ENCODE results near the gene PDXK.

DNA sequence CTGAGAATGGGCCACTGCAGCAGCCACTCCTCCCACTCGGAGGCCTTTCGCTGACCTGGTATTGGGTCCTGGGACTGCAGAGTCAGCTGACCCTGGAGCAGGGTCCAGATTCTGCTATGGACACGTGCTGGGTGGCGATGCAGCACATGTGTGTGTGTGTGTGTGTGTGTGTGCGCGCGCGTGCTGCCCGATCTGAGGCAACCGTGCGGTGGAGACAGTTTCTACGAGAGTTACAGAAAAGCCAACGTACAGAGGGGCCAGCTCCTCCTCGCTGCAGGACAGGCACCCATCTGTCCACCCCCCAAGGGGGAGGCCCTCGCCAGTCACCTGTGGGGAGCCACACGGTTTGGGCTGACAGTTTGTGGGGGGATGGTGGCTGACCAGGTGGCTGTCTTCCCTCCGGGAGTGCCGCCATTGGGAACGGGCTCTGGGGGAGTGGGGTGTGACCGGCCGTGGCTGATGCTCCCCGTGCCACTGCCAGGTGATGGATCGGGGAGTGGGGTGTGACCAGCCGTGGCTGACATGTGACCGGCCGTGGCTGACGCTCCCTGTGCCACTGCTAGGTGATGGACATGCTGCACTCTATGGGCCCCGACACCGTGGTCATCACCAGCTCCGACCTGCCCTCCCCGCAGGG, 33.1 kb downstream of the PDXK start:
- TF ChIP-seq EZH2 (IDR thresholded peaks at IDR 0.05; ENCODE audit: borderline replicate concordance, low read length) = no peak
- TF ChIP-seq, protein P1, sequence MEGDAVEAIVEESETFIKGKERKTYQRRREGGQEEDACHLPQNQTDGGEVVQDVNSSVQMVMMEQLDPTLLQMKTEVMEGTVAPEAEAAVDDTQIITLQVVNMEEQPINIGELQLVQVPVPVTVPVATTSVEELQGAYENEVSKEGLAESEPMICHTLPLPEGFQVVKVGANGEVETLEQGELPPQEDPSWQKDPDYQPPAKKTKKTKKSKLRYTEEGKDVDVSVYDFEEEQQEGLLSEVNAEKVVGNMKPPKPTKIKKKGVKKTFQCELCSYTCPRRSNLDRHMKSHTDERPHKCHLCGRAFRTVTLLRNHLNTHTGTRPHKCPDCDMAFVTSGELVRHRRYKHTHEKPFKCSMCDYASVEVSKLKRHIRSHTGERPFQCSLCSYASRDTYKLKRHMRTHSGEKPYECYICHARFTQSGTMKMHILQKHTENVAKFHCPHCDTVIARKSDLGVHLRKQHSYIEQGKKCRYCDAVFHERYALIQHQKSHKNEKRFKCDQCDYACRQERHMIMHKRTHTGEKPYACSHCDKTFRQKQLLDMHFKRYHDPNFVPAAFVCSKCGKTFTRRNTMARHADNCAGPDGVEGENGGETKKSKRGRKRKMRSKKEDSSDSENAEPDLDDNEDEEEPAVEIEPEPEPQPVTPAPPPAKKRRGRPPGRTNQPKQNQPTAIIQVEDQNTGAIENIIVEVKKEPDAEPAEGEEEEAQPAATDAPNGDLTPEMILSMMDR (IDR thresholded peaks at IDR 0.05; ENCODE audit: low read length) = no peak
